GM12878 (cell line): ENCODE results near the gene RPS6KC1. TPM values are rescaled to one million over a fixed set of nuclear protein-coding genes. Genes with fewer than 3 reads are reported as not detected.
A peak's percentile ranks its signal among the peaks of the same experiment; 100 is the strongest.

Experiments used
- ATAC-seq: fragments of 200-7000 bp; cut with Tn5 transposase; 3 replicates; pipeline ENCODE4 v1.9.1; 2020; ENCODE audit warnings: mild to moderate bottlenecking, moderate library complexity
- BruUV-seq: library from RNA; stranded (reverse); fragments of 400-500 nt; replicated peaks from 2 replicates; lab custom pipeline; 2021; lab: Mats Ljungman, UMichigan
- CTCF ChIA-PET: fragments of 300-600 bp; sonication (Branson Sonifier 250); formaldehyde crosslinking; extraction: SDS; loops from one replicate; lab custom pipeline; 2021; ENCODE audit warnings: inconsistent platforms; lab: Yijun Ruan, JAX
- POLR2A ChIA-PET: fragments of 350-600 bp; formaldehyde crosslinking; extraction: SDS; loops from one replicate; lab custom pipeline; 2021; ENCODE audit warnings: inconsistent platforms; lab: Charles Lee
- RAD21 ChIA-PET: fragments of 300-600 bp; sonication (Branson Sonifier 250); formaldehyde crosslinking; loops from one replicate; lab custom pipeline; 2023; ENCODE audit warnings: antibody characterized with exemption; ENCODE audit not compliant: unreplicated experiment; lab: Charles Lee
- SMC1A ChIA-PET: fragments of 300-600 bp; sonication (Branson Sonifier 250); formaldehyde crosslinking; loops from one replicate; lab custom pipeline; 2023; ENCODE audit not compliant: unreplicated experiment, uncharacterized antibody; lab: Charles Lee
- DNase-seq: peaks from one replicate; pipeline ENCODE4 v3.0.0-alpha.2; 2011; ENCODE audit warnings: low read depth, low spot score
- FAIRE-seq: peaks from 3 replicates; lab custom pipeline; 2011; peaks lifted over from hg19 to GRCh38; lab: Jason Lieb, UNC
- H2AFZ ChIP-seq: 2 replicates; pipeline ENCODE4 v1.6.0; 2011; ENCODE audit warnings: low read depth, low read length, control low read depth; ENCODE audit not compliant: control insufficient read depth
- H3K27ac ChIP-seq: 2 replicates; pipeline ENCODE4 v1.5.1; 2011; ENCODE audit warnings: control low read depth; ENCODE audit not compliant: control insufficient read depth, insufficient read depth
- H3K27me3 ChIP-seq, 2 experiments: replicated peaks in 1 of 2; 2 replicates each; pipeline versions ENCODE4 v1.6.0 to v1.6.1; 2011; ENCODE audit warnings: low read length in 1 of 2; ENCODE audit not compliant: control insufficient read depth in 2 of 2, insufficient read depth in 2 of 2
- H3K36me3 ChIP-seq, 2 experiments: 2 replicates each; pipeline ENCODE4 v1.5.1; 2011; ENCODE audit warnings: low read length in 1 of 2; ENCODE audit not compliant: control insufficient read depth in 2 of 2, insufficient read depth in 2 of 2
- H3K4me1 ChIP-seq: 2 replicates; pipeline ENCODE4 v1.6.1; 2011; ENCODE audit warnings: mild to moderate bottlenecking, low read length, moderate library complexity, mixed read lengths; ENCODE audit not compliant: control insufficient read depth, insufficient read depth
- H3K4me2 ChIP-seq: 2 replicates; pipeline ENCODE4 v1.6.0; 2011; ENCODE audit warnings: control low read depth; ENCODE audit not compliant: control insufficient read depth, insufficient read depth
- H3K4me3 ChIP-seq: fragments of 200-600 bp; sonication (generic); 2 replicates; pipeline ENCODE4 v1.5.1; 2016
- H3K79me2 ChIP-seq: 2 replicates; pipeline ENCODE4 v1.6.0; 2011; ENCODE audit warnings: low read length; ENCODE audit not compliant: control insufficient read depth, insufficient read depth
- H3K9ac ChIP-seq: 2 replicates; pipeline ENCODE4 v1.8.0; 2011; ENCODE audit warnings: low read length, control low read depth, mixed read lengths; ENCODE audit not compliant: control insufficient read depth, insufficient read depth
- H3K9me3 ChIP-seq: replicated peaks from 3 replicates; pipeline ENCODE4 v1.5.1; 2011; ENCODE audit warnings: mild to moderate bottlenecking, low read length; ENCODE audit not compliant: control insufficient read depth, insufficient read depth
- H4K20me1 ChIP-seq: 2 replicates; pipeline ENCODE4 v1.6.0; 2011; ENCODE audit not compliant: control insufficient read depth, insufficient read depth
- CBX5 ChIP-seq: sonication (generic); IDR thresholded peaks from 2 replicates; pipeline ENCODE4 v1.6.1; 2016; ENCODE audit warnings: low read depth, moderate library complexity, mild to moderate bottlenecking, inconsistent platforms
- EGR1 ChIP-seq, 2 experiments: IDR thresholded peaks; 1 replicate in 1 of 2; 2 replicates in 1 of 2; pipeline ENCODE4 v1.6.1; 2011 to 2012; ENCODE audit warnings: low read depth in 2 of 2, low read length in 2 of 2, borderline replicate concordance in 1 of 2, mild to moderate bottlenecking in 1 of 2, moderate library complexity in 1 of 2
- EP300 ChIP-seq, 2 experiments: fragments of 150-350 bp in 1 of 2; IDR thresholded peaks; 2 replicates each; pipeline ENCODE4 v1.6.1; 2011 to 2012; ENCODE audit warnings: low read depth in 2 of 2, low read length in 2 of 2, borderline replicate concordance in 1 of 2, improper control_type of control experiment in 1 of 2, inconsistent platforms in 1 of 2; ENCODE audit not compliant: control insufficient read depth in 1 of 2
- POLR2A ChIP-seq: IDR thresholded peaks from 2 replicates; pipeline ENCODE4 v1.6.1; 2011; ENCODE audit warnings: low read depth, mild to moderate bottlenecking, low read length
- RUNX3 ChIP-seq: IDR thresholded peaks from 2 replicates; pipeline ENCODE4 v1.6.1; 2012; ENCODE audit warnings: low read length, inconsistent platforms
- SMC3 ChIP-seq: IDR thresholded peaks from 2 replicates; pipeline ENCODE4 v1.6.1; 2011; ENCODE audit warnings: low read length, improper control_type of control experiment, borderline replicate concordance
- ZBED1 ChIP-seq: IDR thresholded peaks from 2 replicates; pipeline ENCODE4 v1.6.1; 2016; ENCODE audit warnings: borderline replicate concordance
- ZNF217 ChIP-seq: fragments of 450-650 bp; IDR thresholded peaks from 2 replicates; pipeline ENCODE4 v1.6.1; 2017; ENCODE audit warnings: antibody characterized with exemption, mild to moderate bottlenecking
- ZNF274 ChIP-seq: IDR thresholded peaks from one replicate; pipeline ENCODE4 v1.8.0; 2011; ENCODE audit not compliant: insufficient read length, insufficient read depth
- WGBS: methylation state at CpG from one replicate; pipeline ENCODE4 v1.1.6; 2016; ENCODE audit warnings: low lambda C conversion rate; ENCODE audit not compliant: insufficient replicate concordance, insufficient coverage; ENCODE audit errors: missing lambda C conversion rate; 5-methylcytosine and 5-hydroxymethylcytosine counted together
- in situ Hi-C: fragments of 300-500 bp; cut with MboI; formaldehyde crosslinking; loops from 9 replicates; pipeline ENCODE4 v1.14.3; 2018; ENCODE audit warnings: mixed read lengths
- intact Hi-C: fragments of 100-400 bp; cut with micrococcal nuclease; formaldehyde crosslinking; loops from one replicate; pipeline ENCODE4 v1.14.2; 2022; ENCODE audit not compliant: unreplicated experiment
- polyA plus RNA-seq, 11 experiments: library from polyadenylated mRNA; depleted of rRNA in 4 of 11; unstranded in 6 of 11; stranded (reverse) in 5 of 11; fragments of >200 nt; fragmentation: Nextera tagmentation in 4 of 11; fragmentation: Illumina TruSeq in 1 of 11; extraction: Ambion mirVana in 4 of 11; extraction: Trizol in 1 of 11; gene quantifications; 1 replicate in 1 of 11; 2 replicates in 10 of 11; pipeline versions ENCODE4 v1.2.1 to v1.2.3, GENCODE V29; 2011 to 2016; ENCODE audit warnings: inconsistent platforms in 2 of 11, missing spikeins in 2 of 11, low read depth in 1 of 11
- total RNA-seq, 4 experiments: library from RNA; depleted of rRNA in 3 of 4; stranded (reverse); fragments of >200 nt in 3 of 4; fragmentation: Illumina TruSeq in 1 of 4; extraction: Trizol in 1 of 4; gene quantifications; 2 replicates each; pipeline versions ENCODE4 v1.2.1 to v1.2.3, GENCODE V29; 2013 to 2021
- TF ChIP-seq, protein P1 (sequence below): fragments of 450-650 bp; IDR thresholded peaks from 2 replicates; pipeline ENCODE4 v1.6.1; 2017; ENCODE audit warnings: borderline replicate concordance
- TF ChIP-seq, protein P2 (sequence below): fragments of 450-650 bp; formaldehyde crosslinking; IDR thresholded peaks from 2 replicates; pipeline ENCODE4 v1.5.0; 2022; ENCODE audit warnings: mild to moderate bottlenecking, missing genetic modification characterization
- TF ChIP-seq, protein P3 (sequence below): IDR thresholded peaks from 2 replicates; pipeline ENCODE4 v1.6.1; 2012; ENCODE audit warnings: low read depth, low read length, improper control_type of control experiment

RPS6KC1 gene
- total and polyA plus RNA-seq, 10 of the 15 experiments (the other 5 are each of a cell fraction or from before 2014, with no cell fraction given), result 2.9 to 17.3 (median 12.2) TPM

DNA sequence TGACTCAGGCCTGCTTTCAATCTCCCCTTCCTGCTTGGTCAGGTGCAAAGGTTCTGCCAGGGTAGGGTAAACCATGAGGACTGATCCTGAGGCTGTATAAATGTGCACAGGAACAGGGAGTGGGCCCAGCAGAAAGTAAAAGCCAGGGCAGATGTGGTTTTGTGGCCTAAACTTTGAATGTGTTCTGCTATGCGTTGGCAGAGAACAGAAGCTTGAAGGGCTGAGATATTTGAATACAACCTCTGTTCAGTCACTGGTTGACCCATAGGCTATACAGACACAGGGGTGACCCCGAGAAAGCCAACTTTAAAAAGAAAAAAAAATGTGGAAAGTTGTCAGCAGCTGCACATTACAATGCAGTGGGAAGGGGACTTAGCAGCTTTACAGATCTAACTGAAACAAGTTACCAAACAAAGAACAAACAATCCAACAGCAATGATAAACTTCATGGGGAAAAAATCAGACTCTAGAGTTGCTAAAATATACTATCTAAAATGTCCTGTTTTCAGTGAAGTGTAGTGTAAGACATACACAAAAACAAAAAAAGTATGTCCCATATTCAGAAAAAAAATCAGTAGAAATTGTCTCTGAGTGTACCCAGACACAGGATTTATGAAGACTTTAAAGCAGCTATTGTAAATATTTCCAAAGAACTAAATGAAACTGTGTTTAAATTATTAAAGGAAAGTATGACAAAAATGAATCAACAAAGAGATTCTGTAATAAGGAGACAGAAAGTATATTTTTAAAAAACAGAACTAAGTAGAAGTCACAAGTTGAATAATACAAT lies 216.1 kb downstream of the RPS6KC1 start:
- Histone ChIP-seq H3K27ac (no peak overlapping the region), H2AFZ (no peak overlapping the region), H3K4me1 (no peaks in the 10 kb centered on the region), H3K9me3 (no peaks in the 10 kb centered on the region), H3K9ac (no peak overlapping the region), H3K79me2 (no peaks in the 10 kb centered on the region), H3K4me2 (no peak overlapping the region), H3K27me3 (no peaks in the 10 kb centered on the region), H3K36me3 (no peaks in the 10 kb centered on the region), H3K4me3 (no peak overlapping the region), H4K20me1 (no peaks in the 10 kb centered on the region)
- intact Hi-C loops, result no loop called here
- ChIA-PET POLR2A (no interaction called here), CTCF (interaction anchor here (0.6 to 0.7 kb wide), 2 partner anchors 38 to 58 kb away, joined by 3 to 4 read pairs; no protein-coding TSS in a partner anchor), RAD21 (no interaction called here), SMC1A (no interaction called here)
- no TSS peak for BruUV-seq
- 0 out of 2 replicates have a peak, but pooled peaks have one; percentile 9 for TF ChIP-seq RUNX3
- TF ChIP-seq ZBED1, result no peak
- no peak for TF ChIP-seq SMC3
- FAIRE-seq, result no peak
- DNase-seq, result no peak
- ATAC-seq, result peak; percentile 78
- WGBS, result 0% methylated on average over 2 of the region's 2 CpGs
- in situ Hi-C loops, result no loop called here

DNA sequence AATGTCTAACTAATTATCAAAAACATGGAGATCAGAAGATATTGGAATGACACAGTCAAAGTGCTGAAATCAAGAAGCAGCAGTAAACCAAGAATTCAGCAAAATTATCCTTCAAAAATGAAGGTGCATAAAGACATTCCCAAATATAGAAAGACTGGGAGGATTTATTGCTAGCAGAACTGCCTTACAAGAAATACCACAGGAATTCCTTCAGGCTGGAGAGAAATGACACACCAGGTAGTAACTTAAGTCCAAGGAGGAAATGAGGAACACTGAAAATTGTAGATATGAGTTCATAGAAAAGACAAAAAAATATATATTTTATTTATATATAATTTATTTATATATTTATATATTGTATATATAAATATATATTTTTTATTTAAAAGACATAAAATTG lies 217.2 kb downstream of the RPS6KC1 start:
- RAD21 ChIA-PET, result no interaction called here
- Histone ChIP-seq H3K9me3 (no peaks in the 10 kb centered on the region), H3K36me3 (no peaks in the 10 kb centered on the region), H3K27me3 (no peaks in the 10 kb centered on the region), H4K20me1 (no peaks in the 10 kb centered on the region), H3K9ac (no peak overlapping the region), H2AFZ (no peak overlapping the region), H3K4me1 (no peaks in the 10 kb centered on the region), H3K4me2 (no peak overlapping the region), H3K79me2 (no peaks in the 10 kb centered on the region), H3K4me3 (no peak overlapping the region), H3K27ac (no peak overlapping the region)
- POLR2A ChIA-PET, result no interaction called here
- intact Hi-C loops (no loop called here), in situ Hi-C loops (no loop called here)
- BruUV-seq, result no TSS peak
- ATAC-seq, result no peak
- CTCF ChIA-PET, result no interaction called here
- no peak for DNase-seq
- FAIRE-seq, result no peak
- SMC1A ChIA-PET, result no interaction called here
- TF ChIP-seq EP300 (IDR thresholded peaks at IDR 0.05; ENCODE audit: borderline replicate concordance in 1 of 2, control insufficient read depth in 1 of 2, low read depth in 2 of 2, low read length in 2 of 2) (no peak), ZNF274 (no peak), SMC3 (no peak), CBX5 (no peak), POLR2A (no peak), ZNF217 (no peak), EGR1 (IDR thresholded peaks at IDR 0.05; ENCODE audit: borderline replicate concordance in 1 of 2, low read depth in 2 of 2, low read length in 2 of 2) (no peak)
- TF ChIP-seq, protein P1, sequence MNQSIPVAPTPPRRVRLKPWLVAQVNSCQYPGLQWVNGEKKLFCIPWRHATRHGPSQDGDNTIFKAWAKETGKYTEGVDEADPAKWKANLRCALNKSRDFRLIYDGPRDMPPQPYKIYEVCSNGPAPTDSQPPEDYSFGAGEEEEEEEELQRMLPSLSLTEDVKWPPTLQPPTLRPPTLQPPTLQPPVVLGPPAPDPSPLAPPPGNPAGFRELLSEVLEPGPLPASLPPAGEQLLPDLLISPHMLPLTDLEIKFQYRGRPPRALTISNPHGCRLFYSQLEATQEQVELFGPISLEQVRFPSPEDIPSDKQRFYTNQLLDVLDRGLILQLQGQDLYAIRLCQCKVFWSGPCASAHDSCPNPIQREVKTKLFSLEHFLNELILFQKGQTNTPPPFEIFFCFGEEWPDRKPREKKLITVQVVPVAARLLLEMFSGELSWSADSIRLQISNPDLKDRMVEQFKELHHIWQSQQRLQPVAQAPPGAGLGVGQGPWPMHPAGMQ, result no peak
- TF ChIP-seq, protein P2, sequence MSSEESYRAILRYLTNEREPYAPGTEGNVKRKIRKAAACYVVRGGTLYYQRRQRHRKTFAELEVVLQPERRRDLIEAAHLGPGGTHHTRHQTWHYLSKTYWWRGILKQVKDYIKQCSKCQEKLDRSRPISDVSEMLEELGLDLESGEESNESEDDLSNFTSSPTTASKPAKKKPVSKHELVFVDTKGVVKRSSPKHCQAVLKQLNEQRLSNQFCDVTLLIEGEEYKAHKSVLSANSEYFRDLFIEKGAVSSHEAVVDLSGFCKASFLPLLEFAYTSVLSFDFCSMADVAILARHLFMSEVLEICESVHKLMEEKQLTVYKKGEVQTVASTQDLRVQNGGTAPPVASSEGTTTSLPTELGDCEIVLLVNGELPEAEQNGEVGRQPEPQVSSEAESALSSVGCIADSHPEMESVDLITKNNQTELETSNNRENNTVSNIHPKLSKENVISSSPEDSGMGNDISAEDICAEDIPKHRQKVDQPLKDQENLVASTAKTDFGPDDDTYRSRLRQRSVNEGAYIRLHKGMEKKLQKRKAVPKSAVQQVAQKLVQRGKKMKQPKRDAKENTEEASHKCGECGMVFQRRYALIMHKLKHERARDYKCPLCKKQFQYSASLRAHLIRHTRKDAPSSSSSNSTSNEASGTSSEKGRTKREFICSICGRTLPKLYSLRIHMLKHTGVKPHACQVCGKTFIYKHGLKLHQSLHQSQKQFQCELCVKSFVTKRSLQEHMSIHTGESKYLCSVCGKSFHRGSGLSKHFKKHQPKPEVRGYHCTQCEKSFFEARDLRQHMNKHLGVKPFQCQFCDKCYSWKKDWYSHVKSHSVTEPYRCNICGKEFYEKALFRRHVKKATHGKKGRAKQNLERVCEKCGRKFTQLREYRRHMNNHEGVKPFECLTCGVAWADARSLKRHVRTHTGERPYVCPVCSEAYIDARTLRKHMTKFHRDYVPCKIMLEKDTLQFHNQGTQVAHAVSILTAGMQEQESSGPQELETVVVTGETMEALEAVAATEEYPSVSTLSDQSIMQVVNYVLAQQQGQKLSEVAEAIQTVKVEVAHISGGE (CRISPR knock-in tag), result no peak
- TF ChIP-seq, protein P3, sequence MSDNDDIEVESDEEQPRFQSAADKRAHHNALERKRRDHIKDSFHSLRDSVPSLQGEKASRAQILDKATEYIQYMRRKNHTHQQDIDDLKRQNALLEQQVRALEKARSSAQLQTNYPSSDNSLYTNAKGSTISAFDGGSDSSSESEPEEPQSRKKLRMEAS, result no peak
